IPS DF 6.9 (cell line): Measurements from ENCODE around the gene SS18L1.

ENCODE experiments used
- DNase-seq: peaks from one replicate; pipeline ENCODE4 v3.0.0-alpha.2; 2013; ENCODE audit warnings: low read depth, low spot score
- H3K27ac ChIP-seq: one replicate; pipeline ENCODE4 v1.5.1; 2013; ENCODE audit warnings: low read length, control low read depth
- H3K27me3 ChIP-seq: 2 replicates; pipeline ENCODE4 v1.6.1; 2013; ENCODE audit warnings: mild to moderate bottlenecking, low read length; ENCODE audit not compliant: control insufficient read depth, insufficient read depth
- H3K36me3 ChIP-seq: 2 replicates; pipeline ENCODE4 v1.6.1; 2013; ENCODE audit warnings: low read length; ENCODE audit not compliant: control insufficient read depth, insufficient read depth
- H3K4me1 ChIP-seq: 2 replicates; pipeline ENCODE4 v1.6.1; 2013; ENCODE audit warnings: low read length; ENCODE audit not compliant: control insufficient read depth, insufficient read depth
- H3K4me3 ChIP-seq: 2 replicates; pipeline ENCODE4 v1.5.1; 2013; ENCODE audit warnings: mild to moderate bottlenecking, low read length
- H3K9me3 ChIP-seq: 2 replicates; pipeline ENCODE4 v1.6.1; 2013; ENCODE audit warnings: low read length, inconsistent platforms; ENCODE audit not compliant: control insufficient read depth, insufficient read depth
- WGBS: extraction: QIAGEN DNeasy Blood & Tissue Kit; methylation state at CpG from one replicate; pipeline ENCODE4 v1.1.7; 2013; ENCODE audit warnings: mixed read lengths, missing lambda C conversion rate; ENCODE audit not compliant: insufficient read length, insufficient coverage; 5-methylcytosine and 5-hydroxymethylcytosine counted together

SS18L1 gene

DNA sequence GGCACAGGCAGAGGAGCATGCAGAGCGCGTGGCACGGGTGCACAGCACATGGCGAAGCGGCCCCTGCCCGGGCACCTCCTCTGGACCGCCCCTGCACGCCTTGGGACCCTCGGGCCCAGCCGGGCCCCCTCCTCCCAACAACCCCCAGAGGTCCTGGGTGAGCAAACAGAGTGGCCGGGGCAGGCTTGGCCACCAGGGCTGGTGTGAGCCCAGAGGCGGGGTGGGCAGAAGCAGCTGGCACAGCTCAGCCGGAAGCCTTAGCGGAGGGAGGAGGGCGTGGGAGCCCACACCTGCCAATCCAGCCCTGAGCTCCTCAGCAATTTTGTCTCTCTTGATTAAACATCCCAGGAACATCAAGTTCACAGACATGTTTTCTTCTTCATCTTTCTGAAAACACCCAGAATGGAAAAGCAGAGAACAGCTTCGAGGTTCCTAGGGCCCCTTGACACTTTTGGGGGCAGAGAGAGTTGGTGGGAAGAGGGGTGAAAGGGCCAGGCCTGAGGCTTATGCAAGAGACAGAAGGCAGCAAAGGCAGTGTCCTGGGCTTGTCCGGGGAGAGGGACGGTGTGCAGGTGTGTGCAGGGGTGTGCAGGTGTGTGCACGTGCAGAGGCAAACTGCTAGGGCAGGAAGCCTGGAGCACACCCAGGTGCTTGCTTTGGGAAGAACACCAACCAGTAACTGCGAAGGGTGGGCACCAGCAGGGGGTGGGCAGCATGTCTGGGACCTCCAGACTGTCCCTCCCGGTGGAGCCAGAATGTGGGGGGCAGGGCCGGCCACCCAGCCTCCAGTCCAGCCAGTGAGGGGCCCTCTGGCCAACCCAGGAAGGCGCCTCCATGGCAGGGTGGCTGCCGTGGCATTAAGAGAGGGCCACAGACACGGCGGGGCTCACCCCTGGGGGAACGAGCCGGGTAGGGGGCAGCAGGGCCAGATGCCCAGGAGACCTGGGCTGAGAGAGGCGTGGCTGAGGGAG lies 71.7 kb downstream of the SS18L1 start:
- DNase-seq = no peak

DNA sequence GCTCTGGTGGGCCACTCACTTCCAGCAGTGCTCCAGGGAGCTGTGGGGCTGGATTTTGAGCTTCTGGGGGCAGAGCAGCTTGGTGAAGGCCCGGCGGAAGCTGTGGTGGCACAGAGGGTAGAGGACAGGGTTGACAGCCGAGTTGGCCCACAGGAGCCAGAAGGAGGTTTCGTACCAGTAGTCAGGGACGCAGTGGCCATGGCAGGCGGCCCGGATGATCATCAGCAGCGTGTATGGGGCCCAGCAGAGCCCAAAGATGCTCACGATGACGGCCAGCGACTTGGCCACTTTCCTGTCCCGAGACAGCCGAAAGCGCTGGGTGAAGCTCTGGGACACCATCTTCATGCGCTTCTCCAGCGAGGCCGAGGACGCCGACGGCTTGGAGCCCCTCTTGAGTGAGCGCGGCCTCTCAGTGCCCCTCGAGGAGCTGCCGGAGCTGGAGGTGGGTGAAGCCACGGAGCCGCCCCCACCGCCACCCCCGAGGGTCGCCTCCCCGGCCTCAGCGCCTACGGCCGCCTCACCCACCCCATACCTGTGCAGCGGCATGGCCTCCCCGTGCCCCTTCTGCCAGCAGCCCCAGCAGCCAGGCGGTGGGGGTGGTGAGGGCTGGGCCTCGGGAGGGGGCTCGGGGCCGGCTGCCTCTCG lies 72.5 kb downstream of the SS18L1 start:
- peaks cover 20% of the 10 kb centered on the region; the same call in 1 of the 2 replicates for H3K27me3 ChIP-seq
- no peak for DNase-seq
- WGBS = no CpG with 5 or more reads among the region's 40 CpGs
- no peaks in the 10 kb centered on the region for H3K36me3 ChIP-seq
- no peak overlapping the region for H3K27ac ChIP-seq
- H3K9me3 ChIP-seq = no peaks in the 10 kb centered on the region
- no peak overlapping the region for H3K4me3 ChIP-seq
- peaks cover 9% of the 10 kb centered on the region for H3K4me1 ChIP-seq

More for the DNA sequence above, 71.7 kb downstream of the SS18L1 start:
- no CpG with 5 or more reads among the region's 29 CpGs for WGBS
- H3K4me3 ChIP-seq = no peak overlapping the region
- H3K27me3 ChIP-seq = peaks cover 15% of the 10 kb centered on the region; the same call in 1 of the 2 replicates
- H3K27ac ChIP-seq = no peak overlapping the region
- H3K36me3 ChIP-seq = no peaks in the 10 kb centered on the region
- peaks cover 4% of the 10 kb centered on the region; the same call in 1 of the 2 replicates for H3K4me1 ChIP-seq
- H3K9me3 ChIP-seq = no peaks in the 10 kb centered on the region

DNA sequence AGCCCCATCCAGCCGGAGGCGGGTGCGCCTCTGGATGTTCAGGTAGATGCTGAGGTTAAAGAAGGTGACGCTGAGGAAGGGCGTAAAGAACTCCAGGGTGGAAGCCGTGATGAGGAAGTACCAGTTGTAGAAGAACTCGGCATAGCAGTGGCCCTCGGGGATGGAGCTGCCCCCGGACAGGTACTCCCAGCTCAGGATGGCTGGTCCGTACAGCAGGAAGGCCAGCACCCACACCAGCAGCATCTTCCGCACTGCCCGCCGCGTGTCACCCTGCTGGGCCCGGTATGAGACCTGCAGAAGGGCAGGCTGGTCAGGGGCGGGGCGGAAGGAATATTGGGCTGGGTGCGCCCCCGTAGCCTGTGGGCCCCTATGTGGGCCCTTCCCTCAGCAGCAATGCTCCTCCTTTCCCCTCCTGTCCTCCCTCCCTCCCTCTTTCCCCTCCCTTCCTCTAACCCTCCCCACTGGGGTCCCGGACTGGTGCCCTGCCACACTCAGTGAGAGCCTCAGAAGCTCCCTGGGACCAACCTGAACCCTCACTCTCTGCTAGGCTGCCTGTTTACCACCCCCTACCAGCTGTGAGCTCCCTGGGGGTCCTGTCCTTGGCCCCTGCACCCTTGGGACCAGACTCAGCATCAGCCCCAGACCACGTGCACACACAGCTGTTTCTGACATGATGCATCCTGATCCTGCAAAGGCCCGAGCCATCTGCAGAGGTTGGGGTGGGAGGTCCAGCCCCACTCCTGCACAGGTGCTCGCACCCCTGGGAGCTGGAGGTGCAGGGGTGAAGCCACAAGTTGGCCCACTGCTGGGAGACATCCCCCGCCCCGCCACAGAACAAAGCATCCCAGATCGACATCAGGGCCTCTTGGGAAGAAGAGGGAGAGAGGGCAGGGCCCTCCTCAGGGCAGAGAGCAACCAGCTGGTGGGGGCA lies 73.3 kb downstream of the SS18L1 start:
- Histone ChIP-seq H3K9me3 (no peaks in the 10 kb centered on the region), H3K27me3 (peaks cover 26% of the 10 kb centered on the region; the same call in 1 of the 2 replicates), H3K27ac (no peak overlapping the region), H3K4me3 (no peak overlapping the region), H3K4me1 (peaks cover 13% of the 10 kb centered on the region), H3K36me3 (no peaks in the 10 kb centered on the region)
- DNase-seq = no peak
- WGBS = no CpG with 5 or more reads among the region's 26 CpGs

DNA sequence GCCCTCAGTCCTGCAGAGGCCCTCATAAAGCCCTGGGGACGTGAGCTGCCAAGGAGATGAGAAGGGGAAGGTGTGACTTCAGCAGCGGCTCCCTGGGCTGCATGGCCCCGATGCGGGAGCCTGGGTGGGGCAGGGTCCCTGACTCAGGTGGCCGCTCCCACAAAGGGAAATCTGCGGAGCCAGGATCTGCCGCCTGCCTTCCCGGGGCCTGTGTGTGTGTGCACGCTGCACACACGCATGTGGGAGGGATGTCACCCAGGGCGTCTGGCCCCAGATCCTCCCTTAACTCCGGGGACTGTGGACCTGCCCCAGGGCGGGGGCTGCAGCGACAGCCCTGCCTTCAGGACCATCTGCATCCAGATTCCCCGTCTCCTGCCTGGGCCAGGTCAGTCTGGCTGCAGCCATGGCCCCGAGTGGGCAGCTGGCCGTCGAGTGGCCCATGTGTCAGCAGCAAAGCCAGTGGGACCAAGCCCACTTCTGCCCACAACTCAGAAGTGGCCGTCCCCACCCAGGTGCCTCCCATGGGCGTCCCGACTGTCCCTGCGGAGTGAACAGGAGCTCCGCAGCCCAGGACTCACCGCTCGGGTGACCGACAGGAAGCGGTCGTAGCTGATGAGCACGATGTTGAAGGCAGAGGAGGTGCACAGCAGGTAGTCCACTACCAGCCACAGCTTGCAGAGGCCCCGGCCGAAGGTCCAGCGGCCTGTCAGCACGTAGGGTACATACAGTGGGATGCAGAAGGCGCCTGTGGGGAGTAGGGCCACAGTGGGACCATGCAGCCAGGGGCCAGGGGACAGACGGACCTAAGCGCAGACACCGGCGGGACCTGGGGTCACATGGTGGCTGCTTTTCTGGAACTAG lies 74.6 kb downstream of the SS18L1 start:
- H3K4me3 ChIP-seq = no peak overlapping the region
- H3K4me1 ChIP-seq = peaks cover 13% of the 10 kb centered on the region
- H3K27me3 ChIP-seq = peaks cover 26% of the 10 kb centered on the region; the same call in 1 of the 2 replicates
- H3K27ac ChIP-seq = no peak overlapping the region
- no CpG with 5 or more reads among the region's 38 CpGs for WGBS
- no peaks in the 10 kb centered on the region for H3K36me3 ChIP-seq
- no peaks in the 10 kb centered on the region for H3K9me3 ChIP-seq
- DNase-seq = no peak

DNA sequence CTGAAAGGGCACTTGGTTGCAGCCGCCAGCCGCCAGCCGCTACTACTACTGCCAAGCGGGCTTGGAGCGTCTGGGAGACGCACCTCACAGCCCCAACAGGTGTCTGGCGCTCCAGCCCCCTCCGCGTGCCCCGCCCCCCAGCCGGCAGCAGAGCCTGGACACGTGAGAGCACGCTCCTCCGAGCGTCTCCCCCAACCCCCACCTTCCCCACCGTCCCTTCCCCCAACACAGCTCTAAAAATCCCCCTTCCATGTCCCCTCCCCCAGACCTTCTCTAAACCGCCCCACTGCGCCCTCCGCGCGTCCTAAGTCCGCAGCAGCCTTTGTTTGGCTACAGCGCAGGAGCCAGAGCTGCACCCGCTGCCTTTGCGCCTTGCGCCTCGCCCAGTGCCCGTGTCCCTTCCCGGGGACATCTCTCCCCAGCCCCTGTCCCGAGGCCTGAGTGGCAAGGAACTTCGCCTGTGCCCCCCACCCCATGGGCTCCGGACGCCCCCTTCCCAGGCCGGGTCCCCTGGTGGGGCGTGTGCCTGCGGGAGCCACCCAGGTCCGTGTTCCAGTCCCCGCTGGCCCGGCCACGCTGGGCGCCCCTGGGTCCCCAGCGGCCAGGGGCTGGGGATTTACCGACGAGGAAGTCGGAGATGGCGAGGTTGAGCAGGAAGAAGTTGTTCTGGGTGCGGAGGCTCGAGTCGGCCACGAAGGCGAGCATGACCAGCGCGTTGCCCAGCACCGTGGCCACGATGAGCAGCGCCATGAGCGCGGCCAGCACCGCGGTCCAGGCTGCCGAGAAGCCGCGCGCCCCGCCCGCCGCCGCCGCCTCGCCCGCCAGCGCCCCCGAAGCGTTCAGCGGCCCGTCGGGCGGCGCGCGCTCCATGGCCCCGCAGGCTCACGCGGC lies 75.8 kb downstream of the SS18L1 start:
- Histone ChIP-seq H3K4me3 (peak overlapping the region; percentile 34; the same call in 1 of the 2 replicates), H3K27me3 (peaks cover 26% of the 10 kb centered on the region; the same call in 1 of the 2 replicates)
- DNase-seq = no peak

DNA sequence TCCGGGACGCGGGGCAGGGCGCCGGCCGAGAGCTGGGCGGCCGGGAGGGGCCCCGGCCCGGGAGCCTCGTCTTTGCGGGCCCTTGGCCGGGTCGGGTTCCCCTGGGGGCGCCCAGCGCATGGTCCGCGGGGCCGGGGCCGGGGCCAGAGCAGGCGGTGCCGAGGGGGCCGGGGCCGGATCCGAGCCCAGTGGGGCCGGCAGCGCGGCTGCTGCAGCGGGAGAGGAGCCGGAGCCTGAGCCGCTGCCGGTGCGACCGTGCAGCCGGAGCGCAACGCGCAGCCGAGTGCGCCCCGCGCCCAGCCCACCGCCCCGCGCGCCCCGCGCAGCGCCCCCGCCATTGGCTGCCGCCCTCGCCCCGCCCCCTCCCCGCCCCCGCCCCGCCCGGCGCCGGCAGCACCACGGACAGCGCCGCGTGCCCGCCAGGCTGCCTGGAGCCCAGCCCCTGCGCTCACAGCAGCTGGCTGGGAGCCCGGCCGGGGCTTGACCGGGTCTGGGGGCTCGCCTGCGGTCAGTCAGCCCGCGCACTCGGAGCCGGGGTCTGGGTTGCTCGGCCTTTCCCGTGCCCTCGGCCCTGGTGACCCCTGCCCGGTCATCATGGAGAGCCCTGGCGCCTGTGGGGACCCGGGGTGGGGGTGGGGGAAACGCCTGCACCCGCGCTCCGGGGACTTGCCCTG lies 76.6 kb downstream of the SS18L1 start, which contains the start of gene HRH3:
Gene HRH3 (minus strand): TSS at position 287 of the 674 bp plus-strand sequence. CDS start 308 bp downstream, outside the sequence.
- Histone ChIP-seq H3K27ac (no peak within 1 kb of the TSS), H3K9me3 (no peaks in the 10 kb centered on the region), H3K4me3 (peak within 1 kb of the TSS; percentile 34; the same call in 1 of the 2 replicates), H3K27me3 (peaks cover 26% of the 10 kb centered on the region; the same call in 1 of the 2 replicates), H3K4me1 (peaks cover 13% of the 10 kb centered on the region), H3K36me3 (no peaks in the 10 kb centered on the region)
- DNase-seq = no peak
- WGBS = no CpG with 5 or more reads among the region's 84 CpGs

More for the DNA sequence above, 75.8 kb downstream of the SS18L1 start:
- H3K36me3 ChIP-seq = no peaks in the 10 kb centered on the region
- no CpG with 5 or more reads among the region's 84 CpGs for WGBS
- no peaks in the 10 kb centered on the region for H3K9me3 ChIP-seq
- peaks cover 13% of the 10 kb centered on the region for H3K4me1 ChIP-seq
- no peak overlapping the region for H3K27ac ChIP-seq

DNA sequence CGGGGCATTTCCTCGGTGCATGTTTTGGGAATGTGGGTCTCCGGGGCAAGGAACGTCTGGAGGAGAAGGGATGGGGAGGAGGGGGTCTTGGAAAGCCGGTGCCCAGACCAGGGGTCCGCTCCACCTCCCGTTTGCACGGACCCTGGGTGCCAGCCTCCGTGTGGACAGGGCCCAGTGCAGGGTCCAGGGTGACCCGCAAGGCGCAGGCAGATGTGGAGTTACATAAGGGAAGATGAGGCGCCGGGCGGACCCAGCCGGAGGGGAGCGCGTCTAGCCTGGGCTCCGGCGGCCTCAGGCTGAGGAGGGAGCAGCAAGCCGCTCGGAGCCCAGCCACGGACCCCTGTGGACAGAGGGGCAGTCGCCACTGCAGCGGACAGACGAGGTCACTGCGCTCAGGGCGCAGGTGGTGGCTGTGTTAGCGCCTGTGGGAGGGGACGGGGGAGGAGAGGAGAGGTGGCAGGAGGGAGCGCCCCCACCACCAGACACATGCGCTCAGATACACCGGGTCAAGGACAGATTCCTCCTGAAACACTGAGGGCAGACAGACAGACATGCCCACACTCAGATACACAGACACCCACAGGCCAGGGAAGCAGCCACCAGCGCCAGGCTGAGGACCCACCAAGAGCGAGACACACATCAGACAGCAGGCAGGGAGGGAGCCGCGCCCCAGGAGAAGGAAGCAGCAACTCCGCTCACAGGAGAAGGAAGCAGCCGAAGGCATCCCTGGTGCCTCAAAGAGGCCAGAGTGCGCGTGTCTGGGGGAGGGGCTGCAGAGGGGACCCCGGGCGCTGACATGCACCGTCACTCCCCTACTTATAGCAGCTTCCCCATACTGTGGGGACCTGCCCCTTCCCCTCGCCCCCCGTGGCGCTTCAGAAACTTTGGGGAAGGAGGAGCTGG lies 77.3 kb downstream of the SS18L1 start:
- peaks cover 26% of the 10 kb centered on the region; the same call in 1 of the 2 replicates for H3K27me3 ChIP-seq
- no peaks in the 10 kb centered on the region for H3K36me3 ChIP-seq
- H3K9me3 ChIP-seq = no peaks in the 10 kb centered on the region
- H3K27ac ChIP-seq = no peak overlapping the region
- H3K4me1 ChIP-seq = peaks cover 13% of the 10 kb centered on the region
- WGBS = no CpG with 5 or more reads among the region's 46 CpGs
- no peak for DNase-seq
- peak overlapping the region; percentile 5; the same call in 1 of the 2 replicates for H3K4me3 ChIP-seq
